GM12878 (cell line): ENCODE measurements around the gene AP1M2. TPM values are rescaled to one million over a fixed set of nuclear protein-coding genes. Genes with fewer than 3 reads are reported as not detected.

Source experiments
- ATF2 ChIP-seq: IDR thresholded peaks from 2 replicates; pipeline ENCODE4 v1.6.1; 2012; ENCODE audit warnings: low read length, inconsistent platforms
- ATF7 ChIP-seq: fragments of 450-650 bp; IDR thresholded peaks from 2 replicates; pipeline ENCODE4 v1.6.1; 2016; ENCODE audit warnings: low read depth, mild to moderate bottlenecking
- BHLHE40 ChIP-seq, 2 experiments: fragments of 450-650 bp in 1 of 2; IDR thresholded peaks; 2 replicates each; pipeline ENCODE4 v1.6.1; 2011 to 2017; ENCODE audit warnings: low read depth in 2 of 2, borderline replicate concordance in 1 of 2, improper control_type of control experiment in 1 of 2, low read length in 1 of 2, mild to moderate bottlenecking in 1 of 2
- CREM ChIP-seq: IDR thresholded peaks from 2 replicates; pipeline ENCODE4 v1.6.1; 2014; ENCODE audit warnings: antibody characterized with exemption, low read depth
- FOXM1 ChIP-seq: IDR thresholded peaks from 2 replicates; pipeline ENCODE4 v1.6.1; 2012; ENCODE audit warnings: low read depth, mild to moderate bottlenecking, inconsistent platforms, low read length, moderate library complexity
- GATAD2B ChIP-seq: fragments of 450-650 bp; conservative IDR thresholded peaks from 2 replicates; pipeline ENCODE4 v1.6.1; 2017; ENCODE audit warnings: low read depth, mild to moderate bottlenecking, moderate library complexity
- MAX ChIP-seq: IDR thresholded peaks from 2 replicates; pipeline ENCODE4 v1.6.1; 2012; ENCODE audit warnings: low read depth, low read length, improper control_type of control experiment
- MEF2B ChIP-seq: fragments of 450-650 bp; IDR thresholded peaks from 2 replicates; pipeline ENCODE4 v1.6.1; 2018; ENCODE audit warnings: mild to moderate bottlenecking, moderate library complexity; ENCODE audit not compliant: partially characterized antibody, poor library complexity, severe bottlenecking
- PBX3 ChIP-seq: IDR thresholded peaks from 2 replicates; pipeline ENCODE4 v1.6.1; 2011; ENCODE audit warnings: mild to moderate bottlenecking, low read depth, low read length, moderate library complexity; ENCODE audit not compliant: insufficient replicate concordance
- PKNOX1 ChIP-seq: fragments of 450-650 bp; IDR thresholded peaks from 2 replicates; pipeline ENCODE4 v1.6.1; 2016; ENCODE audit warnings: mild to moderate bottlenecking
- PML ChIP-seq: IDR thresholded peaks from 2 replicates; pipeline ENCODE4 v1.6.1; 2012; ENCODE audit warnings: low read length, inconsistent platforms
- POLR2A ChIP-seq: IDR thresholded peaks from 2 replicates; pipeline ENCODE4 v1.6.1; 2011; ENCODE audit warnings: low read depth, mild to moderate bottlenecking, low read length
- POLR2AphosphoS5 ChIP-seq: IDR thresholded peaks from 2 replicates; pipeline ENCODE4 v1.6.1; 2011; ENCODE audit warnings: mild to moderate bottlenecking, low read length, inconsistent platforms
- POU2F2 ChIP-seq: IDR thresholded peaks from 3 replicates; pipeline ENCODE4 v1.6.1; 2011; ENCODE audit warnings: low read depth, mild to moderate bottlenecking, low read length, borderline replicate concordance
- RCOR1 ChIP-seq: conservative IDR thresholded peaks from 2 replicates; pipeline ENCODE4 v1.6.1; 2012; ENCODE audit warnings: low read depth, low read length, improper control_type of control experiment
- SIN3A ChIP-seq: IDR thresholded peaks from 2 replicates; pipeline ENCODE4 v1.6.1; 2012; ENCODE audit warnings: low read depth, low read length, improper control_type of control experiment
- SMARCA5 ChIP-seq: fragments of 450-650 bp; IDR thresholded peaks from 2 replicates; pipeline ENCODE4 v1.6.1; 2017; ENCODE audit warnings: mild to moderate bottlenecking
- SMC3 ChIP-seq: IDR thresholded peaks from 2 replicates; pipeline ENCODE4 v1.6.1; 2011; ENCODE audit warnings: low read length, improper control_type of control experiment, borderline replicate concordance
- STAT3 ChIP-seq: IDR thresholded peaks from 2 replicates; pipeline ENCODE4 v1.6.1; 2011; ENCODE audit warnings: low read depth, low read length, improper control_type of control experiment
- ZBTB40 ChIP-seq: fragments of 450-650 bp; IDR thresholded peaks from 2 replicates; pipeline ENCODE4 v1.6.1; 2016; ENCODE audit warnings: mild to moderate bottlenecking, moderate library complexity, borderline replicate concordance
- ZNF217 ChIP-seq: fragments of 450-650 bp; IDR thresholded peaks from 2 replicates; pipeline ENCODE4 v1.6.1; 2017; ENCODE audit warnings: antibody characterized with exemption, mild to moderate bottlenecking
- ZNF384 ChIP-seq: IDR thresholded peaks from 2 replicates; pipeline ENCODE4 v1.6.1; 2012; ENCODE audit warnings: low read depth, mild to moderate bottlenecking, low read length, improper control_type of control experiment, borderline replicate concordance
- polyA plus RNA-seq, 11 experiments: library from polyadenylated mRNA; depleted of rRNA in 4 of 11; unstranded in 6 of 11; stranded (reverse) in 5 of 11; fragments of >200 nt; fragmentation: Nextera tagmentation in 4 of 11; fragmentation: Illumina TruSeq in 1 of 11; extraction: Ambion mirVana in 4 of 11; extraction: Trizol in 1 of 11; gene quantifications; 1 replicate in 1 of 11; 2 replicates in 10 of 11; pipeline versions ENCODE4 v1.2.1 to v1.2.3, GENCODE V29; 2011 to 2016; ENCODE audit warnings: inconsistent platforms in 2 of 11, missing spikeins in 2 of 11, low read depth in 1 of 11
- total RNA-seq, 4 experiments: library from RNA; depleted of rRNA in 3 of 4; stranded (reverse); fragments of >200 nt in 3 of 4; fragmentation: Illumina TruSeq in 1 of 4; extraction: Trizol in 1 of 4; gene quantifications; 2 replicates each; pipeline versions ENCODE4 v1.2.1 to v1.2.3, GENCODE V29; 2013 to 2021

The AP1M2 gene
- total and polyA plus RNA-seq, 10 of the 15 experiments (the other 5 are each of a cell fraction or from before 2014, with no cell fraction given), result 0.72 TPM; not detected in 9

- no peak for TF ChIP-seq ATF2
- no peak for TF ChIP-seq SIN3A
- TF ChIP-seq SMC3, result no peak
- peak; percentile 63; the same call in 2 of the 3 replicates for TF ChIP-seq POU2F2
- no peak for TF ChIP-seq ZNF384
- TF ChIP-seq MEF2B, result peak; percentile 100
- TF ChIP-seq ZNF217, result peak; percentile 71; the same call in 1 of the 2 replicates
- TF ChIP-seq PBX3, result no peak
- TF ChIP-seq GATAD2B, result peak; percentile 95
- TF ChIP-seq POLR2AphosphoS5, result peak; percentile 44
- TF ChIP-seq RCOR1, result no peak
- peak; percentile 96 for TF ChIP-seq SMARCA5
- peak; percentile 71 for TF ChIP-seq ATF7
- peak; percentile 54; the same call in 1 of the 2 replicates for TF ChIP-seq POLR2A
- no peak for TF ChIP-seq STAT3
- TF ChIP-seq CREM, result peak; percentile 21; the same call in 1 of the 2 replicates
- 0 out of 2 replicates have a peak, but pooled peaks have one; percentile 27 for TF ChIP-seq FOXM1
- TF ChIP-seq PKNOX1, result no peak; the same call in 1 of the 2 replicates
- TF ChIP-seq BHLHE40 (IDR thresholded peaks at IDR 0.05; ENCODE audit: borderline replicate concordance in 1 of 2, low read depth in 2 of 2, low read length in 1 of 2), result peak; percentile 33 to 34; a peak in 1 of 4 replicates
- TF ChIP-seq PML, result peak; percentile 59; the same call in 1 of the 2 replicates
- TF ChIP-seq ZBTB40, result peak; percentile 36; the same call in 1 of the 2 replicates
- TF ChIP-seq MAX, result peak; percentile 23; the same call in 1 of the 2 replicates
These were observed 16.2 kb upstream of the AP1M2 start (continued) for GRCh38 chr19:10603084-10603872.
